ENCODE results near the gene IRF6. TPM values are rescaled to one million over a fixed set of nuclear protein-coding genes. Genes with fewer than 3 reads are reported as not detected.

Gene IRF6
- total RNA-seq, 1 donor, result 3.1 TPM

- TF ChIP-seq CTCF (IDR thresholded peaks at IDR 0.05; ENCODE audit: insufficient read depth, low read length), result no peak
- H3K4me3 ChIP-seq (ENCODE audit: low read depth, low read length), result no peak overlapping the region
- DNase-seq (ENCODE audit: low read depth), result no peak
These were observed 43.4 kb upstream of the IRF6 start for GRCh38 chr1:209849388-209849787.

- DNase-seq (ENCODE audit: low read depth), result no peak
- no peak for TF ChIP-seq CTCF (IDR thresholded peaks at IDR 0.05; ENCODE audit: insufficient read depth, low read length)
- no peak overlapping the region for H3K4me3 ChIP-seq (ENCODE audit: low read depth, low read length)
These were observed 39.4 kb upstream of the IRF6 start for GRCh38 chr1:209845408-209845725.

GRCh38 chr1:209844695-209845407 is 38.9 kb upstream of the IRF6 start:
- DNase-seq (ENCODE audit: low read depth), result no peak
- no peak for TF ChIP-seq CTCF (IDR thresholded peaks at IDR 0.05; ENCODE audit: insufficient read depth, low read length)
- H3K4me3 ChIP-seq (ENCODE audit: low read depth, low read length), result no peak overlapping the region

- H3K4me3 ChIP-seq (ENCODE audit: low read depth, low read length), result no peak overlapping the region
- TF ChIP-seq CTCF (IDR thresholded peaks at IDR 0.05; ENCODE audit: insufficient read depth, low read length), result no peak
- peak; percentile 20 for DNase-seq (ENCODE audit: low read depth)
These were observed 34.7 kb upstream of the IRF6 start for GRCh38 chr1:209840611-209841010.

- peak overlapping the region; percentile 14 for H3K4me3 ChIP-seq (ENCODE audit: low read depth, low read length)
- TF ChIP-seq CTCF (IDR thresholded peaks at IDR 0.05; ENCODE audit: insufficient read depth, low read length), result no peak
- peak; percentile 97 for DNase-seq (ENCODE audit: low read depth)
These were observed 34.1 kb upstream of the IRF6 start for GRCh38 chr1:209839875-209840546.

- DNase-seq (ENCODE audit: low read depth), result no peak
- no peak overlapping the region for H3K4me3 ChIP-seq (ENCODE audit: low read depth, low read length)
- no peak for TF ChIP-seq CTCF (IDR thresholded peaks at IDR 0.05; ENCODE audit: insufficient read depth, low read length)
These were observed 32.6 kb upstream of the IRF6 start for GRCh38 chr1:209838537-209838936.
